Breast epithelium (tissue), 4 donors: ENCODE data around the gene LOXL3. TPM values are rescaled to one million over a fixed set of nuclear protein-coding genes. Genes with fewer than 3 reads are reported as not detected.

ENCODE experiments used
- DNase-seq, 2 donors: peaks; one replicate each; pipeline ENCODE4 v3.0.0-alpha.2; 2019; ENCODE audit warnings: low spot score in 2 of 2
- H3K27ac ChIP-seq, 2 donors: fragments of 200-600 bp; sonication (generic) in 1 of 2; one replicate each; pipeline ENCODE4 v1.5.1; 2016 to 2019; ENCODE audit warnings: mild to moderate bottlenecking in 1 of 2
- H3K27me3 ChIP-seq, 2 donors: fragments of 200-600 bp; sonication (generic) in 1 of 2; one replicate each; pipeline versions ENCODE4 v1.5.1 to v1.6.0; 2017 to 2019; ENCODE audit warnings: control low read depth in 1 of 2, mild to moderate bottlenecking in 1 of 2
- H3K36me3 ChIP-seq: fragments of 200-600 bp; one replicate; pipeline ENCODE4 v1.5.1; 2019
- H3K4me1 ChIP-seq, 2 donors: fragments of 200-600 bp; sonication (generic); one replicate each; pipeline ENCODE4 v1.5.1; 2016 to 2019; ENCODE audit warnings: control low read depth in 1 of 2
- H3K4me3 ChIP-seq, 3 donors: fragments of 200-600 bp; sonication (generic); 1 replicate in 2 of 3; 2 replicates in 1 of 3; pipeline ENCODE4 v1.5.1; 2016 to 2019; ENCODE audit warnings: mild to moderate bottlenecking in 3 of 3, moderate library complexity in 2 of 3
- H3K9me3 ChIP-seq, 2 donors: fragments of 200-600 bp; sonication (generic) in 1 of 2; one replicate each; pipeline ENCODE4 v1.5.1; 2016 to 2019; ENCODE audit warnings: control low read depth in 1 of 2
- POLR2A ChIP-seq: fragments of 450-650 bp; IDR thresholded peaks from one replicate; pipeline ENCODE4 v1.6.1; 2016; ENCODE audit warnings: antibody characterized with exemption, mild to moderate bottlenecking, moderate library complexity
- POLR2AphosphoS5 ChIP-seq, 3 donors: sonication (generic); formaldehyde crosslinking; IDR thresholded peaks; one replicate each; pipeline ENCODE4 v1.6.1; 2017; ENCODE audit warnings: antibody characterized with exemption in 3 of 3
- intact Hi-C: fragments of 100-400 bp; cut with DNase I; formaldehyde crosslinking; loops from one replicate; pipeline ENCODE4 v1.15.1; 2023; ENCODE audit warnings: low total_unique reads
- total RNA-seq, 3 donors: library from RNA; depleted of rRNA; stranded (reverse); fragments of >200 nt; gene quantifications; one replicate each; pipeline ENCODE4 v1.1.0, GENCODE V29; 2016
- TF ChIP-seq, protein P1 (sequence below), 3 donors: fragments of 450-650 bp; IDR thresholded peaks; one replicate each; pipeline ENCODE4 v1.5.1; 2016 to 2017; ENCODE audit warnings: antibody characterized with exemption in 3 of 3, mild to moderate bottlenecking in 3 of 3, moderate library complexity in 3 of 3

LOXL3 gene
- total RNA-seq, 3 donors from 2014 or later: 3.7 to 7.8 (median 6.6) TPM

DNA sequence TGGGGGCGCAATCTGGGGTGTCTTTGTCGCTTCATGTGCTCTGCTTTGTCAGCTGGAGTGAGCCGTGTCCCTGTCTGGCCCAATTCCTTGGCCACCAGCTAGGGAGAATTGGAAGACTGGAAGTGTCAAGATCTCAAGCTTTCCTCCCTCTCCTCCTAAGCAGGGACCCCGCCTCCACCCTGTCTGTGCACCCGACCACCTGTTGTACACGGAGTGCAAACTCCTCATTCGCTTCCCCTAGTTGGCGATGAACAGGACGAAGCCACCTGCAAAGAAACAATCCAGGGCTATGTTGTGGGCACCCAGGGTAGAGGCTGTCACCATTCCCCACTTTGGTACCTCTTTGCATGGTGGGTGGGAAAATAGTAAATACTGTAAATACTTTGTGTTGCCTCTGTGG, 26.0 kb downstream of the LOXL3 start:
- Histone ChIP-seq H3K4me1 (peaks cover 0 to 18% of the 10 kb centered on the region in 2 donors), H3K27me3 (no peaks in the 10 kb centered on the region), H3K9me3 (no peaks in the 10 kb centered on the region), H3K27ac (no peak overlapping the region), H3K36me3 (no peaks in the 10 kb centered on the region), H3K4me3 (no peak overlapping the region)
- DNase-seq: no peak
- intact Hi-C loops: no loop called here
- TF ChIP-seq, protein P1, sequence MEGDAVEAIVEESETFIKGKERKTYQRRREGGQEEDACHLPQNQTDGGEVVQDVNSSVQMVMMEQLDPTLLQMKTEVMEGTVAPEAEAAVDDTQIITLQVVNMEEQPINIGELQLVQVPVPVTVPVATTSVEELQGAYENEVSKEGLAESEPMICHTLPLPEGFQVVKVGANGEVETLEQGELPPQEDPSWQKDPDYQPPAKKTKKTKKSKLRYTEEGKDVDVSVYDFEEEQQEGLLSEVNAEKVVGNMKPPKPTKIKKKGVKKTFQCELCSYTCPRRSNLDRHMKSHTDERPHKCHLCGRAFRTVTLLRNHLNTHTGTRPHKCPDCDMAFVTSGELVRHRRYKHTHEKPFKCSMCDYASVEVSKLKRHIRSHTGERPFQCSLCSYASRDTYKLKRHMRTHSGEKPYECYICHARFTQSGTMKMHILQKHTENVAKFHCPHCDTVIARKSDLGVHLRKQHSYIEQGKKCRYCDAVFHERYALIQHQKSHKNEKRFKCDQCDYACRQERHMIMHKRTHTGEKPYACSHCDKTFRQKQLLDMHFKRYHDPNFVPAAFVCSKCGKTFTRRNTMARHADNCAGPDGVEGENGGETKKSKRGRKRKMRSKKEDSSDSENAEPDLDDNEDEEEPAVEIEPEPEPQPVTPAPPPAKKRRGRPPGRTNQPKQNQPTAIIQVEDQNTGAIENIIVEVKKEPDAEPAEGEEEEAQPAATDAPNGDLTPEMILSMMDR (IDR thresholded peaks at IDR 0.05): no peak
- TF ChIP-seq POLR2AphosphoS5 (IDR thresholded peaks at IDR 0.05) (no peak), POLR2A (no peak)

DNA sequence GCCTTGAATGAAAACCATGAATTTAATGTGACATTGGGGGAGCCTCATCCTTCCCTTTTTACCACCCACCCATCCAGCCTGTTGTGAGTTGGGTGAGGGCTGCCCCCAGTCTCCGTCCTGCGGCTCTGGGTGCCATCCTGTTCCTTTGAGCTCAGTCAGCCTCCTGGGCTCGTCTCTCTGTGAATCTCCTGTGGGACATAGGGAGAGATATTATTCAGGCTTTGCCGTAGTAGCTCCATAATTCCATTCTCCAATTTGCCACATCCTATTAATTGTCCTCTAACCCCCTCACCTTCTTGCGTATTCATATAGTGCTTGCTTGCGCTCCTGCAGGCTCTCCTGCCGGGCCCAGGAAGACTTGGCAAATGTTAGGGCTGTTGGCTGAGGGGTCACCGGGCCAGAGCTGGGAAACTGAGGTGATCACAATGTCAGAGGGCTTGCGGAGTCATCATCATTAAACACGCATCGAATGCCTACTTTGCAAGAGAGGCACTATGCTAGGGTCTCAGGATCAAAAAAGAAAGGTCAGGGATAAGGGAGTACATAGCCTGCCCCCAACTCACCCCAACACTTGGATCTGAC, 27.0 kb downstream of the LOXL3 start:
- H3K27me3 ChIP-seq: no peaks in the 10 kb centered on the region
- no peak overlapping the region for H3K27ac ChIP-seq
- TF ChIP-seq POLR2AphosphoS5 (IDR thresholded peaks at IDR 0.05) (no peak), POLR2A (no peak)
- TF ChIP-seq, protein P1 (IDR thresholded peaks at IDR 0.05): no peak
- no peaks in the 10 kb centered on the region for H3K36me3 ChIP-seq
- peaks cover 0 to 18% of the 10 kb centered on the region in 2 donors for H3K4me1 ChIP-seq
- no peak for DNase-seq
- H3K4me3 ChIP-seq: no peak overlapping the region
- H3K9me3 ChIP-seq: no peaks in the 10 kb centered on the region
- intact Hi-C loops: no loop called here

DNA sequence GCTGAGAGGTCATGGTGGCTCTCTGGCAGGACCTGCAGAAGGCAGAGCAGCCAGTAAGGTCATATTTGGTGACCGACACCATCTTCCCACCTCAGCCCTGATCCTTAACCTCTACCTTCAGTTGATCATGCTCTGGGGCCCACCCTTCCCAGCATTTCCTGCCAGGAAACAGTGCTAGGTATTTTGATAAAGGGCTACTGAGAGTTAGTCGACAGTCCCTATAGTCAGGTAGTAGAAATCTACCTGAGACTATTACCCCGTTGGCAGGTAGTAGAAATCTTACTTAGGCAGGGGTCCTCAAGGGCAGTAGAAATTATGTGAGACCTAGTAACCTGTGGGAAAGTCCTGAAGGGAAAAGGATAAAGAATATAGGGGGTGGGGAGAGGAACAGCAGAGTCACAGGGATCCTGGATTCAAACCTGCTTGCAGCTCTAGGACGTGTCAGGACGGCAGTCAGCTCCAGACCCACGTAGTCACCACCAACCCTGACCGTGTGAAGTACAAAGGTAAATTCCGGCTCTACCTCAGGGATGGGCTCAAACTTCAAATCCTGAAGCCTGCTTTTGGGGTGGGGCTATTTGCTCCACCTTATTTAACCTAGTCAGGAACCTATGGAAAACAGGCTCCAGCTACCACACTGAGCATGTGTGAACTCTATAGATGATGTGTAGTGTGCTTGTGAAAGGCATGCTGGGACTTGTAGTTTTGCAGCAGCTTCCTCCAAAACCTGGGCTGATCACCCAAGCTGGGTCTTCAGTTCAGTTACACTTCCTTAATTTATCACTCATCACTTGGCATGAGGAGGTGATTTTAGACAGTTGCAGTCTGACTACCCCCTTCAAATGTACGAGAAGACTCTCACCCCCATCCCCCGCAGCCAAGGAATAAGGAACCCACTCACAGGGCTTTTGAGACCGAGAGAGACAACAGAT, 27.8 kb downstream of the LOXL3 start, which contains the start of gene DQX1:
Gene DQX1, minus strand, starts transcription at position 515 of the 932 bp plus-strand sequence. Its CDS starts 502 bp downstream, at position 13.
- intact Hi-C loops: no loop called here
- H3K4me1 ChIP-seq: peaks cover 0 to 12% of the 10 kb centered on the region in 2 donors
- H3K27ac ChIP-seq: no peak within 1 kb of the TSS
- H3K4me3 ChIP-seq: no peak within 1 kb of the TSS
- DNase-seq: no peak
- no peaks in the 10 kb centered on the region for H3K9me3 ChIP-seq
- TF ChIP-seq POLR2A: no peak
- TF ChIP-seq, protein P1 (IDR thresholded peaks at IDR 0.05): no peak
- TF ChIP-seq POLR2AphosphoS5 (IDR thresholded peaks at IDR 0.05): no peak
- no peaks in the 10 kb centered on the region for H3K36me3 ChIP-seq
- peaks cover 0 to 2% of the 10 kb centered on the region in 2 donors for H3K27me3 ChIP-seq

DNA sequence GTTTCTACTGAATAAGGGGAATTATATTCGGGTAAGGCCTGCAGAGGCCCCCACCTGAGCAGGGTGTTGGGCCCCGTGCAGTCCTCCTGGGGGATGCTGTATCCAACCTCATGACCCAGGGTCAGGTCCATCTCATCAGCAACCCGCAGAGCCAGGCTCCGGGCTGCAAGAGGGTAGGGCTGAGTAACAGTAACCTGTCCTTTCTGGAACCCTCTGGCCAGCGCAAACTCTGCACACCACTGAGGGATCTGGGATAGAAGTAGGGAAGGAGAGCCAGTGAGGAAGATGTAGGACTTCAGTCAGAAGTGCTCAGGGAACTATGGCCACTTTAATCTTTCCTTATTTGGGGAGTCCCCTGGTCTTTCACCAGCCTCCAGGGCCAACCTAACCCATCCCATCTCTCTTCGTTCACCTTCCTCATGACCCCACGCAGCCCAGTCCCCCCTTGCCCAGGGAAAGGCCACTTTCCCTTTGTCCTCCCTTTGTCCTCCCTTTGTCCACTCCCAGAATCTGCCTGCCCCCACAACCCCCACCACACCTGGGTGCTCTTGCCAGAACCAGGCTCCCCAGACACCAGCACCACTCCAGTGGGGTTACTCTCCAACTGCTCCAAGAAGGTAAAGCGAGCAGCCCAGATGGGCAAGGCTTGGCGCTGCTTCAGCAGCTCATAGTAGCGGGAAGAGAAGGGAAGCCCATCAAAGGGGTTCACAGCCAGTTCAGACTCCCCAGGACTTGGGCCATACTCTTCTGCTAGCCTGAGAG, 28.6 kb downstream of the LOXL3 start:
- no peak for DNase-seq
- H3K27me3 ChIP-seq: peaks cover 0 to 4% of the 10 kb centered on the region in 2 donors
- peaks cover 0 to 8% of the 10 kb centered on the region in 2 donors for H3K4me1 ChIP-seq
- no peak overlapping the region for H3K4me3 ChIP-seq
- intact Hi-C loops: no loop called here
- H3K36me3 ChIP-seq: no peaks in the 10 kb centered on the region
- H3K27ac ChIP-seq: no peak overlapping the region
- H3K9me3 ChIP-seq: no peaks in the 10 kb centered on the region
- TF ChIP-seq, protein P1 (IDR thresholded peaks at IDR 0.05): no peak
- TF ChIP-seq POLR2AphosphoS5 (IDR thresholded peaks at IDR 0.05) (no peak), POLR2A (no peak)
